Activated CD8-positive, alpha-beta memory T cell treated with anti-CD3 and anti-CD28 coated beads for 24 hours (primary cell): Measurements from ENCODE around the gene ADAMTS19.
"Not testable (repeated sequence)": the region's sequence is repeated elsewhere in the genome, so short reads cannot be mapped to it uniquely, and the experiment has no call there.

ENCODE experiments used
- DNase-seq: peaks from one replicate; pipeline ENCODE4 v3.0.0-alpha.2; 2020

Gene ADAMTS19

GRCh38 chr5:129459777-129460671, at the start of gene ADAMTS19:
Gene ADAMTS19 (plus strand): TSS chr5:129460298. CDS start chr5:129460392, 94 bp downstream.
- DNase-seq = no peak

- no peak for DNase-seq
Observed at GRCh38 chr5:129410488-129410887, 49.6 kb upstream of the ADAMTS19 start.

GRCh38 chr5:129412721-129413120, 47.4 kb upstream of the ADAMTS19 start:
- DNase-seq = no peak

- no peak for DNase-seq
Observed at GRCh38 chr5:129413570-129413969, 46.5 kb upstream of the ADAMTS19 start.

GRCh38 chr5:129419292-129419691, 40.8 kb upstream of the ADAMTS19 start:
- DNase-seq = no peak

GRCh38 chr5:129425031-129425430, 35.1 kb upstream of the ADAMTS19 start:
- no peak for DNase-seq

GRCh38 chr5:129426071-129426470, 34.0 kb upstream of the ADAMTS19 start:
- DNase-seq = no peak

GRCh38 chr5:129428636-129429035, 31.5 kb upstream of the ADAMTS19 start:
- not testable (repeated sequence) for DNase-seq

GRCh38 chr5:129431406-129431805, 28.7 kb upstream of the ADAMTS19 start:
- DNase-seq = no peak

- no peak for DNase-seq
Observed at GRCh38 chr5:129438322-129438721, 21.8 kb upstream of the ADAMTS19 start.

GRCh38 chr5:129440424-129440823, 19.7 kb upstream of the ADAMTS19 start:
- DNase-seq = no peak

- no peak for DNase-seq
Observed at GRCh38 chr5:129441096-129441495, 19.0 kb upstream of the ADAMTS19 start.

GRCh38 chr5:129445379-129445778, 14.7 kb upstream of the ADAMTS19 start:
- no peak for DNase-seq

GRCh38 chr5:129447968-129448367, 12.1 kb upstream of the ADAMTS19 start:
- DNase-seq = no peak

- DNase-seq = no peak
Observed at GRCh38 chr5:129448654-129449053, 11.4 kb upstream of the ADAMTS19 start.

GRCh38 chr5:129454461-129454860, 5.6 kb upstream of the ADAMTS19 start:
- no peak for DNase-seq

- DNase-seq = no peak
Observed at GRCh38 chr5:129459450-129459776, 685 bp upstream of the ADAMTS19 start.

GRCh38 chr5:129460672-129460935, 506 bp downstream of the ADAMTS19 start:
- DNase-seq = no peak

GRCh38 chr5:129460936-129461710, 1.0 kb downstream of the ADAMTS19 start:
- no peak for DNase-seq

GRCh38 chr5:129461711-129462332, 1.7 kb downstream of the ADAMTS19 start:
- no peak for DNase-seq

GRCh38 chr5:129465776-129466344, 5.8 kb downstream of the ADAMTS19 start:
- no peak for DNase-seq

GRCh38 chr5:129474544-129474943, 14.4 kb downstream of the ADAMTS19 start:
- no peak for DNase-seq

- DNase-seq = no peak
Observed at GRCh38 chr5:129476751-129477150, 16.7 kb downstream of the ADAMTS19 start.

GRCh38 chr5:129477532-129477931, 17.4 kb downstream of the ADAMTS19 start:
- DNase-seq = no peak
